H1 (cell line): ENCODE results near the gene SYT13. TPM values are rescaled to one million over a fixed set of nuclear protein-coding genes. Genes with fewer than 3 reads are reported as not detected.

ENCODE experiments used
- EGR1 ChIP-seq: IDR thresholded peaks from 2 replicates; pipeline ENCODE4 v1.6.1; 2011; ENCODE audit warnings: low read depth, low read length, borderline replicate concordance
- JUND ChIP-seq: IDR thresholded peaks from 2 replicates; pipeline ENCODE4 v1.6.1; 2011; ENCODE audit warnings: mild to moderate bottlenecking, improper control_type of control experiment, low read length
- polyA plus RNA-seq, 7 experiments: library from polyadenylated mRNA; depleted of rRNA in 3 of 7; stranded (reverse) in 5 of 7; unstranded in 2 of 7; fragments of >200 nt in 5 of 7; fragments of 200-250 nt in 2 of 7; gene quantifications; 1 replicate in 5 of 7; 2 replicates in 1 of 7; 4 replicates in 1 of 7; pipeline versions ENCODE4 v1.2.1 to v1.2.3, GENCODE V29; 2011 to 2013; ENCODE audit warnings: missing spikeins in 2 of 7, mixed read lengths in 2 of 7
- total RNA-seq: library from RNA; stranded (reverse); fragmentation: NEBNext Ultra II Directional; extraction: Animal tissue kit (Norgen Biotek cat#: 25700); gene quantifications from 2 replicates; pipeline ENCODE4 v1.2.1, GENCODE V29; 2021

The SYT13 gene
- total and polyA plus RNA-seq, 2 of the 8 experiments (the other 6 are each of a cell fraction or from before 2014, with no cell fraction given), result 4.8 to 13.2 TPM

DNA sequence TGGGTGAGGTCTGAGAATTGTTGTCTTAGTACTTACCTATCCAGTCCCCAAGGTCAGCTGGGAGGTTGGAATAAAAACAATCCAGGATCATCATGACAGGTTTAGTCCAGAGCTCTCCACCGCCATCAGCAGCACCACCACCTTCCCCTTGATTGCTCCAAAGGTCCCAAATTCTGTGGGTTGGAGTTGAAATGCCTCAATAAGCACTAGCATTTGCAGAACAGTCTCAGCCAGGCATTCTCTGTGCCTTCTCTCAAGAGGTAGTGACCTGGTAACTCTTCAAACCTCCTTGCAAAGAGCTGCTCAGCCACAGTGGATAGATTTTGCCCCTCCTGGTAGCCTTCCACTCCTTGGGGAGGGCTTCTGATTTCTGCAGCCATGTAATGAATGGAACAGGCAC, 70.1 kb downstream of the SYT13 start (continued):
- TF ChIP-seq EGR1, result no peak
- TF ChIP-seq JUND, result no peak
